Breast epithelium (tissue), 4 donors: ENCODE data around the gene SYF2. TPM values are rescaled to one million over a fixed set of nuclear protein-coding genes. Genes with fewer than 3 reads are reported as not detected.

ENCODE experiments used
- DNase-seq, 2 donors: peaks; one replicate each; pipeline ENCODE4 v3.0.0-alpha.2; 2019; ENCODE audit warnings: low spot score in 2 of 2
- H3K27ac ChIP-seq, 2 donors: fragments of 200-600 bp; sonication (generic) in 1 of 2; one replicate each; pipeline ENCODE4 v1.5.1; 2016 to 2019; ENCODE audit warnings: mild to moderate bottlenecking in 1 of 2
- H3K27me3 ChIP-seq, 2 donors: fragments of 200-600 bp; sonication (generic) in 1 of 2; one replicate each; pipeline versions ENCODE4 v1.5.1 to v1.6.0; 2017 to 2019; ENCODE audit warnings: control low read depth in 1 of 2, mild to moderate bottlenecking in 1 of 2
- H3K36me3 ChIP-seq: fragments of 200-600 bp; one replicate; pipeline ENCODE4 v1.5.1; 2019
- H3K4me1 ChIP-seq, 2 donors: fragments of 200-600 bp; sonication (generic); one replicate each; pipeline ENCODE4 v1.5.1; 2016 to 2019; ENCODE audit warnings: control low read depth in 1 of 2
- H3K4me3 ChIP-seq, 3 donors: fragments of 200-600 bp; sonication (generic); 1 replicate in 2 of 3; 2 replicates in 1 of 3; pipeline ENCODE4 v1.5.1; 2016 to 2019; ENCODE audit warnings: mild to moderate bottlenecking in 3 of 3, moderate library complexity in 2 of 3
- H3K9me3 ChIP-seq, 2 donors: fragments of 200-600 bp; sonication (generic) in 1 of 2; one replicate each; pipeline ENCODE4 v1.5.1; 2016 to 2019; ENCODE audit warnings: control low read depth in 1 of 2
- POLR2A ChIP-seq: fragments of 450-650 bp; IDR thresholded peaks from one replicate; pipeline ENCODE4 v1.6.1; 2016; ENCODE audit warnings: antibody characterized with exemption, mild to moderate bottlenecking, moderate library complexity
- POLR2AphosphoS5 ChIP-seq, 3 donors: sonication (generic); formaldehyde crosslinking; IDR thresholded peaks; one replicate each; pipeline ENCODE4 v1.6.1; 2017; ENCODE audit warnings: antibody characterized with exemption in 3 of 3
- intact Hi-C: fragments of 100-400 bp; cut with DNase I; formaldehyde crosslinking; loops from one replicate; pipeline ENCODE4 v1.15.1; 2023; ENCODE audit warnings: low total_unique reads
- total RNA-seq, 3 donors: library from RNA; depleted of rRNA; stranded (reverse); fragments of >200 nt; gene quantifications; one replicate each; pipeline ENCODE4 v1.1.0, GENCODE V29; 2016
- TF ChIP-seq, protein P1 (sequence below), 3 donors: fragments of 450-650 bp; IDR thresholded peaks; one replicate each; pipeline ENCODE4 v1.5.1; 2016 to 2017; ENCODE audit warnings: antibody characterized with exemption in 3 of 3, mild to moderate bottlenecking in 3 of 3, moderate library complexity in 3 of 3

The SYF2 gene
- total RNA-seq, 3 donors from 2014 or later, result 61.3 to 85.0 (median 83.6) TPM

DNA sequence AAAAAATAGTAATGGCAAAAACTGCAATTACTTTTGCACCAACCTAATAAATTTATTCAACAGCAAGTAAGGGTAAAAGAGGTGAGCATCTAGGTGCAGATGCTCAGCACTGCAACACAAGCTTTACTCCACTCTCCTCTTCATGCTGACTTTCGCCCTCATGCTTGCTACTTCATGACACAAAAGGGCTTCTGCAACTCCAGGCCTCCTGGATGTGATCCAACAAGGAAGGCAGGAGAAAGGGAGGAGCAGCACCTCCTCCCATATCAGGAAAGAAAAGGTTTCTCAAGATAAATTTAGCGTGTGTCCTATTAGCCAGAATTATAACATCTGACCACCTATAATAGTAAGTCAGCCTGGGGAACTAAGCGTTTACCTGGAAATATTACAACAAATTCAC lies 11.6 kb downstream of the SYF2 start:
- H3K27ac ChIP-seq, result no peak overlapping the region
- H3K36me3 ChIP-seq, result no peaks in the 10 kb centered on the region
- intact Hi-C loops, result no loop called here
- no peaks in the 10 kb centered on the region for H3K9me3 ChIP-seq
- H3K27me3 ChIP-seq, result no peaks in the 10 kb centered on the region
- DNase-seq, result no peak
- TF ChIP-seq POLR2A (no peak), POLR2AphosphoS5 (IDR thresholded peaks at IDR 0.05) (no peak)
- TF ChIP-seq, protein P1, sequence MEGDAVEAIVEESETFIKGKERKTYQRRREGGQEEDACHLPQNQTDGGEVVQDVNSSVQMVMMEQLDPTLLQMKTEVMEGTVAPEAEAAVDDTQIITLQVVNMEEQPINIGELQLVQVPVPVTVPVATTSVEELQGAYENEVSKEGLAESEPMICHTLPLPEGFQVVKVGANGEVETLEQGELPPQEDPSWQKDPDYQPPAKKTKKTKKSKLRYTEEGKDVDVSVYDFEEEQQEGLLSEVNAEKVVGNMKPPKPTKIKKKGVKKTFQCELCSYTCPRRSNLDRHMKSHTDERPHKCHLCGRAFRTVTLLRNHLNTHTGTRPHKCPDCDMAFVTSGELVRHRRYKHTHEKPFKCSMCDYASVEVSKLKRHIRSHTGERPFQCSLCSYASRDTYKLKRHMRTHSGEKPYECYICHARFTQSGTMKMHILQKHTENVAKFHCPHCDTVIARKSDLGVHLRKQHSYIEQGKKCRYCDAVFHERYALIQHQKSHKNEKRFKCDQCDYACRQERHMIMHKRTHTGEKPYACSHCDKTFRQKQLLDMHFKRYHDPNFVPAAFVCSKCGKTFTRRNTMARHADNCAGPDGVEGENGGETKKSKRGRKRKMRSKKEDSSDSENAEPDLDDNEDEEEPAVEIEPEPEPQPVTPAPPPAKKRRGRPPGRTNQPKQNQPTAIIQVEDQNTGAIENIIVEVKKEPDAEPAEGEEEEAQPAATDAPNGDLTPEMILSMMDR (IDR thresholded peaks at IDR 0.05), result no peak
- no peaks in the 10 kb centered on the region for H3K4me1 ChIP-seq
- H3K4me3 ChIP-seq, result no peak overlapping the region

DNA sequence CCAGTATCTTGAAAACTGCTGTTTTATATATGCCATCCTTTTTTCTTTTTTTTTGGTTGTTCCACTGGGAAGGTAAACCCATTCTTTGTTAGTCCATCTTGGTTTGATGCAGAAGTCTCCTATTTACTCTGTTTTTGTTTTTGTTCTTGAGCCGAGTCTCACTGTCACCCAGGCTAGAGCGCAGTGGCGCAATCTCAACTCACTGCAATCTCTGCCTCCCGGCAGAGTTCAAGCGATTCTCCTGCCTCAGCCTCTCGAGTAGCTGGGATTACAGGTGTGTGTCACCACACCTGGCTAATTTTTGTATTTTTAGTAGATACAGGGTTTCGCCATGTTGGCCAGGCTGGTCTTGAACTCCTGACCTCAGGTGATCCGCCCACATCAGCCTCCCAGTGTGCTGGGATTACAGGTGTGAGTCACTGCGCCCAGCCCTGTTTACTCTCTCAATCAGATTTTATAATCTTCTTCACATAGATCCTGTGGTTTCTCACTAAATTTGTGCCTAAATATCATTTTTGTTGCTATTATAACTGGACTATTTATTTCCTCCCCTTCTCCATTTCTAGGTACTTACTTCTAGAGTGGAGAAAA lies 12.5 kb downstream of the SYF2 start:
- H3K36me3 ChIP-seq, result no peaks in the 10 kb centered on the region
- intact Hi-C loops, result loop anchor here (5.0 kb wide), 1 partner anchor 532 kb away; no protein-coding TSS in a partner anchor

DNA sequence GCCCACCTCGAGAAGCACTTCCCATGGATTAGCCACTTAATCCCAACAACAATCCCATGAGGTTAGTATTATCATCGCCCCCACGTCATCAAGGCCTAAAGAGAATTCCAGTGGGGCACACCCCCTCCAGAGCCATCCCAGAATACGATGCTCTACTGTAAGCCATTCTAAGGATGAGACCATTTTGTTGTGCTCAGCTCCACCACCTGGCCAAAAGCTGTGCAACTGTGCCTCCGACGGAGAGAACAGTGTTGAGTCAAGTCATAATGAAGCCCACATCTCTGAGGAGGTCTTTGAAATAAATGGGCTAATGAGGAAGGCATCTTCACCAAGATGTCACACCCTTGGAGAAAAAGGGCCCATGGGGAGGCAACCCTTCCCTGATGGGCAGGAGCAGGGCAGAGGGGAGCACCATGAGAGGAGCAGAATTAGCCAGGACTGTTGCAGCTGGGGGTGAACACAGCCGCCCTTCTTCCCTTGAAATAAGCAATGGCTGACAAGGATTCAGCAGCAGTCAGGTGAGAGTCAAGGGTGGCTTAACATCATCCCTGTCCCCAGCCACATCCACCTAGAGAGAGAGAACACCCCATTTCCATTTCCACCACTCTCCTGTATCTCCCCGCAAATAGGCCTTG lies 14.6 kb downstream of the SYF2 start:
- Histone ChIP-seq H3K9me3 (no peaks in the 10 kb centered on the region), H3K36me3 (no peaks in the 10 kb centered on the region), H3K4me1 (no peaks in the 10 kb centered on the region), H3K27me3 (no peaks in the 10 kb centered on the region), H3K4me3 (no peak overlapping the region), H3K27ac (no peak overlapping the region)
- intact Hi-C loops, result loop anchor here (5.0 kb wide), 1 partner anchor 530 kb away; no protein-coding TSS in a partner anchor
- TF ChIP-seq POLR2AphosphoS5 (IDR thresholded peaks at IDR 0.05) (no peak), POLR2A (no peak)
- TF ChIP-seq, protein P1 (IDR thresholded peaks at IDR 0.05), result no peak
- DNase-seq, result no peak

More for the DNA sequence above, 12.5 kb downstream of the SYF2 start:
- H3K4me3 ChIP-seq, result no peak overlapping the region
- H3K9me3 ChIP-seq, result no peaks in the 10 kb centered on the region
- no peaks in the 10 kb centered on the region for H3K4me1 ChIP-seq
- H3K27ac ChIP-seq, result no peak overlapping the region
- DNase-seq, result no peak
- no peaks in the 10 kb centered on the region for H3K27me3 ChIP-seq
- TF ChIP-seq POLR2AphosphoS5 (IDR thresholded peaks at IDR 0.05), result no peak
- TF ChIP-seq, protein P1 (IDR thresholded peaks at IDR 0.05), result no peak
- TF ChIP-seq POLR2A, result no peak

DNA sequence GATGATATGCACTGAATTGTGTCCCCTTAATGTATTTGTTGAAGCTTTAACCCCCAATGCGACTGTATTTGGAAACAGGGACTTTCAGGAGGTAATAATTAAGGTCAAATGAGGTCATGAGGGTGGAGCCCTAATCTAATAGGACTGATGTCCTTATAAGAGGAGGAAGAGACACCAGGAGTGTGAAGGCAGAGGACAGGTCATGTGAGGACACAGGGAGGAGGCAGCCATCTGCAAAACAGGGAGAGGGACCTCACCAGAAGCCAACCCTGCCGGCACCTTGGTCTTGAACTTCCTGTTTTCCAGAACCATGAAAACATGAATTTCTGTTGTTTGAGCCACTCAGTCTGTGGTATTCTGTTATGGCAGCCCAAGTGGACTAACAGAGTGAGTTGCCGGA lies 15.3 kb downstream of the SYF2 start:
- H3K27ac ChIP-seq, result no peak overlapping the region
- H3K4me3 ChIP-seq, result no peak overlapping the region
- H3K27me3 ChIP-seq, result no peaks in the 10 kb centered on the region
- H3K36me3 ChIP-seq, result no peaks in the 10 kb centered on the region
- TF ChIP-seq, protein P1 (IDR thresholded peaks at IDR 0.05), result no peak
- no peak for TF ChIP-seq POLR2AphosphoS5 (IDR thresholded peaks at IDR 0.05)
- TF ChIP-seq POLR2A, result no peak
- intact Hi-C loops, result loop anchor here (5.0 kb wide), 1 partner anchor 530 kb away; no protein-coding TSS in a partner anchor
- no peak for DNase-seq
- no peaks in the 10 kb centered on the region for H3K4me1 ChIP-seq
- no peaks in the 10 kb centered on the region for H3K9me3 ChIP-seq

DNA sequence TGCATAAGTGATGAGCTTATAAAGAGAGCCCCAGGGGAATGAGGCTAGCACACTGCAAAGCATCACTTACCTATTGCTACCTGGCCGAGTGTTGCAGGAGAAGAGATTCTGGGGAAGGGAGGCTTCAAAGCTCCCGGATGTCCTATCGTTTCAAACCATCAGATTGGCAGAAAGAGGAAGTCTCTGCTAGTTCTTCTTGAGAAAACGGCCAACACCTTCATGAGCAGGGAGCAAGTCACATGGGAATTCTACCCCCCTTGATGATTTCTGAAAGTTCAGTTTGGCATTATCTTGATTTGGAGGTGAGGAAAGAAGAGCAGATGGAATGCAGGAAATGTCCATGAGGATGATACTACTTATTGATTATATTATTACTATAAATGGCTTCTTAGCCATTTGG lies 16.2 kb downstream of the SYF2 start:
- intact Hi-C loops, result loop anchor here (5.0 kb wide), 1 partner anchor 529 kb away; no protein-coding TSS in a partner anchor
- no peak for DNase-seq

More for the DNA sequence above, 16.2 kb downstream of the SYF2 start:
- Histone ChIP-seq H3K4me3 (no peak overlapping the region), H3K36me3 (no peaks in the 10 kb centered on the region), H3K4me1 (no peaks in the 10 kb centered on the region), H3K9me3 (no peaks in the 10 kb centered on the region), H3K27me3 (no peaks in the 10 kb centered on the region), H3K27ac (no peak overlapping the region)
- no peak for TF ChIP-seq POLR2AphosphoS5 (IDR thresholded peaks at IDR 0.05)
- no peak for TF ChIP-seq POLR2A
- TF ChIP-seq, protein P1 (IDR thresholded peaks at IDR 0.05), result no peak
